ENCODE results near the gene IQSEC1.
A peak's percentile ranks its signal among the peaks of the same experiment; 100 is the strongest.

The IQSEC1 gene

GRCh38 chr3:13013994-13014754 is 59.1 kb downstream of the IQSEC1 start:
- peak; percentile 29 for DNase-seq

- DNase-seq, result no peak
Measured at GRCh38 chr3:13013566-13013965, 59.7 kb downstream of the IQSEC1 start.

- peak; percentile 12 for DNase-seq
Measured at GRCh38 chr3:13013151-13013561, 60.1 kb downstream of the IQSEC1 start.

GRCh38 chr3:13012221-13012691 is 61.0 kb downstream of the IQSEC1 start:
- DNase-seq, result peak; percentile 45

GRCh38 chr3:13011573-13012220 is 61.5 kb downstream of the IQSEC1 start:
- DNase-seq, result peak; percentile 81

- peak; percentile 15 for DNase-seq
Measured at GRCh38 chr3:13010780-13011572, 62.3 kb downstream of the IQSEC1 start.

- DNase-seq, result peak; percentile 11
Measured at GRCh38 chr3:13009946-13010315, 63.3 kb downstream of the IQSEC1 start.

GRCh38 chr3:13009132-13009945 is 63.9 kb downstream of the IQSEC1 start:
- peak; percentile 42 for DNase-seq

- DNase-seq, result peak; percentile 7
Measured at GRCh38 chr3:13008155-13008995, 64.9 kb downstream of the IQSEC1 start.

- DNase-seq, result peak; percentile 12
Measured at GRCh38 chr3:13007251-13007941, 65.8 kb downstream of the IQSEC1 start.

- no peak for DNase-seq
Measured at GRCh38 chr3:13006216-13006990, 66.8 kb downstream of the IQSEC1 start.

- no peak for DNase-seq
Measured at GRCh38 chr3:13005301-13005700, 67.9 kb downstream of the IQSEC1 start.

GRCh38 chr3:13004376-13004775 is 68.9 kb downstream of the IQSEC1 start:
- no peak for DNase-seq

GRCh38 chr3:13003608-13004007 is 69.6 kb downstream of the IQSEC1 start:
- no peak for DNase-seq

GRCh38 chr3:13002398-13003124 is 70.7 kb downstream of the IQSEC1 start:
- DNase-seq, result no peak

- DNase-seq, result peak; percentile 21
Measured at GRCh38 chr3:12999147-13000140, 73.8 kb downstream of the IQSEC1 start.

- no peak for DNase-seq
Measured at GRCh38 chr3:12998648-12999047, 74.6 kb downstream of the IQSEC1 start.

GRCh38 chr3:12997387-12997786 is 75.8 kb downstream of the IQSEC1 start:
- DNase-seq, result no peak
